ENCODE measurements around the gene IGLL5.

DNA sequence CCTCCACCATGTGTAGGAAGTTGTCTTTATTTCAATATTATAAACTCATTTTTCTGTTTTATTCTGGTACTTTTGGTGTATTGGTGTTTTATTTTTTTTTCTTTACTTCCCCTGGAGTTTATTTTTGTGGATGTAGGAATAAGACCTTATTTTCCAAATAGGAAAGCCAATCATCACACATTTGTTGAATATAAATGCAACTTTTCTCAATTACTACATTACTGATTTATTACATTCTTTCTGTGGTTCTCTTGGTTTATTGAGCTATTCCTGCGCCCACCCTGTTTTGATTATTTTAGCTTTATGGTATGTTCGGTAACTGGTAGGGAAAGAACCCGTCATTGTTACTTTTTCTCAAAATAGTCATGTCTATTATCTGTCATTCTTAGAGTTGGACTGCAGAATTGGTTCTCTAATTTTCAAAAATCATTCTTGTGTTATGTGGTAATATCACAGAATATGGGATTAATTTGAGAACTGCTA, 3.6 kb downstream of the IGLL5 start:
- no peak for TF ChIP-seq POLR2A (IDR thresholded peaks at IDR 0.05)
- TF ChIP-seq, protein P1, sequence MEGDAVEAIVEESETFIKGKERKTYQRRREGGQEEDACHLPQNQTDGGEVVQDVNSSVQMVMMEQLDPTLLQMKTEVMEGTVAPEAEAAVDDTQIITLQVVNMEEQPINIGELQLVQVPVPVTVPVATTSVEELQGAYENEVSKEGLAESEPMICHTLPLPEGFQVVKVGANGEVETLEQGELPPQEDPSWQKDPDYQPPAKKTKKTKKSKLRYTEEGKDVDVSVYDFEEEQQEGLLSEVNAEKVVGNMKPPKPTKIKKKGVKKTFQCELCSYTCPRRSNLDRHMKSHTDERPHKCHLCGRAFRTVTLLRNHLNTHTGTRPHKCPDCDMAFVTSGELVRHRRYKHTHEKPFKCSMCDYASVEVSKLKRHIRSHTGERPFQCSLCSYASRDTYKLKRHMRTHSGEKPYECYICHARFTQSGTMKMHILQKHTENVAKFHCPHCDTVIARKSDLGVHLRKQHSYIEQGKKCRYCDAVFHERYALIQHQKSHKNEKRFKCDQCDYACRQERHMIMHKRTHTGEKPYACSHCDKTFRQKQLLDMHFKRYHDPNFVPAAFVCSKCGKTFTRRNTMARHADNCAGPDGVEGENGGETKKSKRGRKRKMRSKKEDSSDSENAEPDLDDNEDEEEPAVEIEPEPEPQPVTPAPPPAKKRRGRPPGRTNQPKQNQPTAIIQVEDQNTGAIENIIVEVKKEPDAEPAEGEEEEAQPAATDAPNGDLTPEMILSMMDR (IDR thresholded peaks at IDR 0.05), result no peak

Measured in heart left ventricle (tissue), 13 donors.